Islet precursor cell (in vitro differentiated cells): ENCODE measurements around the gene NIN.
A peak's percentile ranks its signal among the peaks of the same experiment; 100 is the strongest.
"Not testable (repeated sequence)": the region's sequence is repeated elsewhere in the genome, so short reads cannot be mapped to it uniquely, and the experiment has no call there.

Source experiments
- DNase-seq: peaks from one replicate; pipeline ENCODE4 v3.0.0-alpha.2; 2018

The NIN gene

GRCh38 chr14:50837271-50837670 lies 6.3 kb upstream of the NIN start:
- no peak for DNase-seq

DNA sequence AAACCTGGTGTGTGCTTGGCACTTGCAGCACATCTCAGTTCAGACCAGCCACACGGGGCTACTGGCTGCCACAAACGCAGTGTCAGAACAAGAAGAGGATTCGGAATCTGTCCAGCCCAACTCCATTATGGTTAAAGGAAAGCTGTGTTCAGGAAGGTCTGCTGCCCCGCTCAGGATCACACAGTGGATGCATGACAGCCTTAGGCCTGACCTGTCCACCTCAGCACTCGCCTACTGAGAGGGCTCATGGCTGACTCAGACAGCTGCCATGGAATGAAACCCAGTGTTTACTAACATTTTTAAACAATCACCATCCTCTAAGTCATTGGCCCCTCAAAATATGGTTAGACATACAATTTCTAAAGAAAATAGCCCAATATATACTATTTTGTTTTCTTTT lies 5.6 kb upstream of the NIN start:
- DNase-seq: peak; percentile 60

DNA sequence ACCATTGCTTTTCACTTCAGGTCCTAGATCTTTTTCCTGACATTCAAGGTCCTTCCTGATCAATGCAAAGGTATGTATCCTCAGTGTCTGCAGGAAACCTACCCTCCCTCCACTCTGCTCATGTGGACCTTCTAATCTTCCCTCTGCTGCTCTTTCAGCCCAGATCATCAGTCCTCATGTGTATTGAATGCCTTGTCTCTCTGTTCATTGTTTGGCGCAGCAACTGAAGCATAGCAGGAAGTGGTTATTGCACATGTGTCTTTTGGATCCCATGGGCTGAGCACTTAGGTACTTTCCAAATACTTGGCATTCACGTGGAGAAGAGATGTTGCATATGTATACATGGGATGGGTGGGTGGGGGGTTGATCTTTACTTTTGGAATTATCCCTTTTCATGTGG lies 4.3 kb upstream of the NIN start:
- DNase-seq: no peak

DNA sequence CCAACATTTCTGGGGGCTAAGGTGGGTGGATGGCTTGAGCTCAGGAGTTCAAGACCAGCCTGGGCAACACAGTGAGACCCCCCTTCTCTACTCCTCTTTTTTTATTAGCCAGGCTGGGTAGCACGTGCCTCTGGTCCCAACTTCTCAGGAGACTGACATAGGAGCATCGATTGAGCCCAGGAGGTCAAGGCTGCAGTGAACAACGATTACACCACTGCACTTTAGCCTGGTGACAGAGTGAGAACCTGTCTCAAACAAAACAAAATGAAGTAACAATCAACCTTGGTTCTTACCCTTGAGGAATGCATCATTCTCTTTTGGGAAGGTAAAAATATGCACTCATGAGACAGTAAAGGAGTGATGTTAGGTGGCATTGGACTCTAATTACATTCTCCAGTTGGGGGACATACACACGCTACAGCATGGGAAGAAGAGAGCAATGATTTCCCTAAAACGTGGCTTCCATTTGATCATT lies 3.9 kb upstream of the NIN start:
- DNase-seq: no peak

- DNase-seq: no peak
These were observed 2.1 kb upstream of the NIN start for GRCh38 chr14:50832935-50833630.

GRCh38 chr14:50831726-50832168 lies 785 bp upstream of the NIN start:
- DNase-seq: no peak

DNA sequence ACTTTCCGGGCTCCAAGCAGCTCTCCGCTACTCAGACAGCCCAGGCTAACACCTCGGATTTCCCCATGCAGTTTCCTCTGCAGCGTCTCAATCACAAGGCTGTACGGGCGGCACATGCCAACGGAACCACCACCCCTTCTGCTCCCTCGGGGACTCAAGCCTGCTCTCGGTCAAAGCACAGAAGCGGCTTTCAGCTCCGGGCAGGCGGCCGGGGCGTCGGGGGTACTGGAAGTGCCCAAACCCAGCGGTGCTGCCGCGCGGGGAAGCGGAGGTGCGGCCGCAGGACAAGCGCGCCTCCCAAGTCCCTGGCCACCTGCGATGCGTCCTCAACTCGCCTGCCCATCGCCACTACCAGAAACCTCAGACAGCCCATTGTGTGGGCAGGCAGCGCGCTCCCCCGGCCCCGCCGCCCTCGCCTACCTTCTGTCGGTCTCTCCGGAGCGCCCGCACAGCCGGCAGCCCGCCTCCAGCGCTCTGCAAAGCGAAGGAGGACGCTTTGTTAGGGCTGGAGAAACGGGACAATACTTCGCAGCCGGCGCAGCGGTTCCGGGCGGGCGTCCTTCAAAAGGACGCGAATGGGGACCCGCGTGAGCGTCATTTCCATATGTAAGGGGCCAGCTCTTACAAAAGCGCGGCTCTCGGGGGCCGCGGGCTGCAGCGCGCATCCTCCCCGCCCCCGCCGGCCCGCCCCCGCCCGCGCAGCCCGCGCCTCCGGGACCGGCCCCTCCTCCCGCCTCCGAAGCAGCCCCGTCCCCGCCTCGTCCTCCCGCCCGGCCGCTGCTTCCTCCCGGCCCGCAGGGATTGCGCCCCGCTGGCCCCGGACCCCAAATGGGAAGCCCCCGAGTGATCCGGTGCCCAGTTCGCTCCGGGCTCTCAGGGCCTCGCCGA lies 674 bp downstream of the NIN start:
- DNase-seq: peak; percentile 71

DNA sequence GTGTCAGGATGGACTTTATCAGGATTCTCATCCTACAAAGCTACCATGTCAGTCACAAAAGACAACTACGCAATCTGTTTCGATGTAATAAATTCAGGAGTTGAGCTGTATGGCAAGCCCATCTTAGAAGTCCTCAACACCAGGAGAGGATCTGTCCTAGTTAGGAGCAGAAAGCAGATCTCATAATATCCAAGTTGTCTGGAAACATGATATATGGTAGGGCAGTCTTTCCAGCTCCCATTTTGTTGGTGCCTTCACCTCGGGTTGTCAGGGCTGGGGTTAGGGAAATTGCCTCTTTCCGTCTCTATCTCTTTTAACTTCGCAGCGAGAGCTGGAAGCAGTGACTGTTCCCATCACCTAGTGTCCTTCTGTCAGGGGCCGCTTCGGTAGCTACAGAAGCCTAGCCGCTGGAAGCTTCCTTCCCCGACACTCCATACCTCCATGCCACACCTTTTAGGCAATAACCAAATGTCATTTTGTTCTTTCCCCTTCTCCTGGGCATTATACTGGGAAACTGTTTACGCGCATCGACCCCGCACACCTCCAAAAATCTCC lies 1.4 kb downstream of the NIN start:
- no peak for DNase-seq

DNA sequence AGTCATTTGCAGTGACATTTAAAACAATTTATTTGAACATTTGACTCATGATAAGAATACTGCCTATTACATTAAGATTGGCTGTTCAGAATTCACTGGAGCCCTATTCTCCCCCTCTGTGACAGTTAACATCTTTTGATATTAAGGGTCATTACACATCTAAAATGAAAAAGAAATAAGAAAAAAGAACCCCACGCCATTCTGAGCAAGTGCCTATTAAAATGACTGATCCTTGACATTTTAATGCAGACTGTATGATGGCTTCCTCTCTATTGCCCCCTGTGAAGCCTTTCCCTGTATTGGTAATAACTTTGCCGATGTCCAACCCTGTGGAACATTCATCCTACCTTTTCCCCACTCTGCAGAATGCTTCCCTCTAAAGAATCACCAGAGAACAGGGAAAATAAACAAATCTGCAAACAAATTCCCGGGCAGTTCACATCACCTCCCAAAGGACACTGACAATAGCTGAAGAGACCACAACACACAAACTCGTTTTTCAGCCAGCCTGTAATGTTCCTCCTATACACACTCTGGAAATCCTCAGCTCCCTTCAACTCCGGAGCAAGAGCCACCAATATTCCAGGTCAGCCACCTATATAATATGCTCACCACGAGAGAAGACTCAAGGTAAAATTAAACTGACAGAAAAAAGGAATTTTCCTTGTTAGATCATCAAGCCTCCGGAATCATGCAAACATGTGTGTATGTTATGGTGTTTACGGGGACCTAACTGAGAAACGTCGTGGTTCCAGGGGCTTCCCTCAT lies 2.1 kb downstream of the NIN start:
- DNase-seq: no peak

DNA sequence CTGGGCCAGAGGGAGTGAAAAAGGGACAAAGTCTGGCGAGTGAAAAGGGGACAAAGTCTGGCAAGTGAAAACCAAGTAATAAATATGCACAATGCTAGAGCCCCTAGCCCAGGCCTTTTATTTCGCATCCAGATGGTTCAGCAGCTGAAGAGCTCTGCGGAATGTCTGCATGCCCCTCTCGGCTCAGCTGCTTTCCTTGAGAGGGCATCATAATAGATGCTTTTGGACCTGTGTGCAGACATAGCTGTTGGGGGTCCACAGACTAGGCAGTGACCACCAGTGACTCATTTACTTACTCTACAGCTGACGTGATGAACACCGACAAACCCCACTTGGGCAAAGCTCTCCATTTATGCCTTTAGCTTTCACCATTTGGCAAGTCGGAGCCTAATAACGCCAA lies 4.3 kb downstream of the NIN start:
- DNase-seq: no peak

DNA sequence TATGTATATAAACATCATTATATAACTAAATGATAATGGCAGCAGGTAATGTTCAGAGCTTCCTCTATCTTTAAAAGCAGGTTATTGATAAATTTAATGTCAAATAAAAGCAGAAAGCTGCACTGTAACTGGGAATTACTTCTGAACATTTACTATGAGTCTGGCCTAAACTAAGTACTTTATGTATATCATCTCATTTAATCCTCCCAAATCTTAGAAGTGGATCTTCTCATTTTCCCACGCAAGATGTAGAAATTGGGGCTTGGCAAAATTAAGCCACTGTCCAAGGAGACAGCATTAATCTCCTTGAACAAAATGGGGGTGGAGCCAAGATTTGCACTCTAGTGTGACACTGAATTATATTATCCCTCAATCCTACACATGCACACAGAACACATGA lies 5.7 kb downstream of the NIN start:
- DNase-seq: no peak

DNA sequence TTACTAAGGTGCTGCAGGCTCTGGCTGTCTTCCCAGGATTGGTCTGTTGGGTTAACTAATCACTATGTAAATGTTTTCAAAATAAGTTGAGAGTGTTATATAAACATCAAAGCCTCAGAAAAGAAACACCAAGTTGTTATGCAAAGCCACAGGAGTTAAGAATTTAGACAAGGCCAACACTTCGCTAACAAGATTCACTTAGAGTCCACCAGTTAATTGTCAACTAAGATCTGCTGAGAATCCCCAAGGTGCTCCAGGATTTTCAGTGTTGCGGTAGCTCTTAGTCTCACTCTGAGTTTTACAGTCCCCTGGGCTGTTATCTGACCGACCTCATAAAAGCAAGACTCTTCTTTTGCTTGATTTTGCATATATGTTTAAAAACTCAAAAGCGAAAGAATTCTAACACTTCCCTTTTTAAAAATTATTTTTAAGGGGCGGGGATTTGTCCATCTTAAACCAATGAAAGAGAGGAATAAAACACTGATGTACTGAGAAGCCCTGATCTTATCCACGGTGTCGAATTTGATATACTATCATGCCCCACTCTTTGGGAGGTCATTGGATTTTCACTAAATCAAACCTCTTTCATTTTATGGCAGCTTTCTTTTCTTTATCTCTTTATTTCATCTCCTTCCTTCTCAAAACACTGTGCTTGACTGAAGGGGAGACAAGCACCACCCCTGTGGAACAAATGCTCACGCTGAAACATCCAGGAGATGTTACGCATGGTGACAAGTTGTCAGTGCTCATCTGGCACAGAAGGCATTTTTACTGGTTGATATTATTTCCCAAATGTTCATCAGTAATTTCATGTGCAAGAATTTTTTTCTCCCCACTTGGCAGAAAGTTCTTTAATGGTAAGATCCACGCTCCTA lies 7.0 kb downstream of the NIN start:
- DNase-seq: no peak

- no peak for DNase-seq
These were observed 7.8 kb downstream of the NIN start for GRCh38 chr14:50823051-50823761.

DNA sequence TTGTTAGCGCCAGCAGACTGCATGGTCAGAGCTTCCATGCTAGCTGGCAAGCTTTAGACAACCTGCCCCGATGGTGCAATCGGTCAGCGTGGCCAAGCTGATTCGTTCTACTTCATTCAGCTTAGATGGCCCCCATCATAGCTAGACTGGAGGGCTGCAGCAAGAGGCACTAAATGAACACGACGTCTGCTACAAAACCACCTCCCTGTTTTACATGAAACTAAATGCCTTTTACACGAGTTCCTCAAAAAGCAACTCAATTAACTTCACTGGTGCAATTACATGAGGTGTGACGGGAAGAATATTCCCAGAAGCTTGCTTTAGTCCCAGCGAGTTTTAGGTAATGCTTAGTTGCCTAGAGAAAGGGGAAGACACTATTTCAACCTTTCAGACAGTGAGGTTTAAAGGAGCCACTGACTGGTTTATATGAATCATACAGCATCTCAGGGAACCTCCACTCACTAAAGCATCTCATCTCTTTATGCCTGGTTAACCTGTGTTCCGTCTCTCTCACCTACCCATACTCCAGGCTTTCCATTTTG lies 8.4 kb downstream of the NIN start:
- DNase-seq: no peak

GRCh38 chr14:50821510-50822464 lies 9.2 kb downstream of the NIN start:
- DNase-seq: no peak

DNA sequence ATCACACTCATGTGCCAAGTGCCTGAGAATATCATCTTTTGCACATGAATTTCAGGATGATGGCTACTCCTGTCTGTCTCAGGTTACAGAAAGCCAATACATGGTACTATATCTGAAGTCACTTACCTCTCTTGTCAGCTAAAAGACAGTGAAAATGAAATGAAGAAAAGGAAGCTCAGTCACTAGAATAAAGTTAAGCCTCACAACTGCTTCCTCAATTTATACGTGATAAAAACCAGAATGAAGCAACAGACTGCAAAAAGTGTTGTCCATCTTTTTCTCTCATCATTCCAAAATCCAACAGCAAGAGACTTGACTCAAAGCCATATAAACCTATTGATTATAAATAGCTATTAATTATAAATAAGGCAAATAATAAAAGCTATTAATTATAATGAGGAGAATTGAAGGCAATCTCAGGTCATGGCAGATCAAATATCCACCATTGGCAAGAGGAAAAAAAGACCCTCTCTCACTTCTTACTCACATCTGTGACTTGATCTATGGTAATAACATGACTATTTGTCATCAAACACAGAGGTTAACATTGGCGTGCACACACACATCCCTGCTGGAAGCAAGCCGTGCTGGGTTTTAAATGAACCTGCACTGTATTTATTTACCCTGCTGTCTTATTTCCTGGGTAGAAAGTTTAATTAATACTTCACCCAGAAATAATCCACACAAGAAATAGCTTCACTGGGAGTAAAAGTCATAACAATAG lies 10.0 kb downstream of the NIN start:
- DNase-seq: no peak

DNA sequence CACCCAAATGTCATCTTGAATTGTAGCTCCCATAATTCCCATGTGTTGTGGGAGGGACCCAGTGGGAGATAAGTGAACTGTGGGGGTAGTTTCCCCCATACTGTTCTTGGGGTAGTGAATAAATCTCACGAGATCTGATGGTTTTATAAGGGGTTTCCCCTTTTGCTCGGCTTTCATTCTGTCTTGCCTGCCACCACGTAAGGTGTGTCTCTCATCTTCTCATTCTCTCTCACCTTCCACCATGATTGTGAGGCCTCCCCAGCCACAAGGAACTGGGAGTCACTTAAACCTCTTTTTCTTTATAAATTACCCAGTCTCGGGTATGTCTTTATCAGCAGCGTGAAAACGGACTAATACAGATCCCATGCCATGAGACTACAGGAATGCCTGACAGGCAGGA lies 11.7 kb downstream of the NIN start:
- not testable (repeated sequence) for DNase-seq

GRCh38 chr14:50816395-50817047 lies 14.4 kb downstream of the NIN start:
- DNase-seq: no peak

DNA sequence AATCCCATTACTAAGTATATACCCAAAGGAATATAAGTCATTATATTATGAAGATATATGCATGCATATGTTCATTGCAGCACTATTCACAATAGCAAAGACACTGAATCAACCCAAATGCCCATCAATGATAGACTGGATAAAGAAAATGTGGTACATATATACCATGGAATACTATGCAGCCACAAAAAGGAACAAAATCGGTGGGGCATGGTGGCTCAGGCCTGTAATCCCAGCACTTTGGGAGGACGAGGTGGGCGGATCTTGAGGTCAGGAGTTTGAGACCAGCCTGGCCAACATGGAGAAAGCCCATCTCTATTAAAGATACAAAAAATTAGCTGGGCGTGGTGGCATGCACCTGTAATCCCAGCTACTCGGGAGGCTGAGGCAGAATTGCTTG lies 15.4 kb downstream of the NIN start:
- not testable (repeated sequence) for DNase-seq
